IMR-90 (cell line): ENCODE measurements around the gene CBFA2T3. TPM values are rescaled to one million over a fixed set of nuclear protein-coding genes. Genes with fewer than 3 reads are reported as not detected.
"Not testable (repeated sequence)": the region's sequence is repeated elsewhere in the genome, so short reads cannot be mapped to it uniquely, and the experiment has no call there.

Source experiments
- ATAC-seq: fragments of 200-7000 bp; cut with Tn5 transposase; 2 replicates; pipeline ENCODE4 v1.9.1; 2020; ENCODE audit warnings: low read depth, mild to moderate bottlenecking, moderate library complexity
- BruUV-seq: library from RNA; stranded (reverse); fragments of 400-500 nt; replicated peaks from 2 replicates; lab custom pipeline; 2021; lab: Mats Ljungman, UMichigan
- CTCF ChIA-PET: fragments of 300-600 bp; formaldehyde crosslinking; extraction: SDS; loops from one replicate; lab custom pipeline; 2021; ENCODE audit warnings: antibody characterized with exemption; lab: Yijun Ruan, JAX
- POLR2A ChIA-PET: fragments of 300-600 bp; sonication (Branson Sonifier 250); formaldehyde crosslinking; loops from one replicate; lab custom pipeline; 2022; ENCODE audit warnings: antibody characterized with exemption; ENCODE audit not compliant: unreplicated experiment; lab: Charles Lee
- DNase-seq: peaks from one replicate; pipeline ENCODE4 v3.0.0; 2013
- H2AFZ ChIP-seq: replicated peaks from 2 replicates; pipeline ENCODE3; 2013; ENCODE audit warnings: low read length, mild to moderate bottlenecking; ENCODE audit not compliant: poor library complexity
- H2AK5ac ChIP-seq: 2 replicates; pipeline ENCODE4 v1.6.1; 2013; ENCODE audit warnings: low read depth, low read length, inconsistent platforms
- H2AK9ac ChIP-seq: replicated peaks from 2 replicates; pipeline ENCODE3; 2013; ENCODE audit warnings: mild to moderate bottlenecking, low read depth, low read length, moderate library complexity; ENCODE audit not compliant: poor library complexity
- H2BK120ac ChIP-seq: 2 replicates; pipeline ENCODE4 v1.6.1; 2013; ENCODE audit warnings: low read depth, low read length, inconsistent platforms
- H2BK15ac ChIP-seq: 3 replicates; pipeline ENCODE4 v1.6.1; 2013; ENCODE audit warnings: low read depth, low read length, inconsistent platforms
- H2BK20ac ChIP-seq: 2 replicates; pipeline ENCODE4 v1.6.1; 2013; ENCODE audit warnings: low read depth, mild to moderate bottlenecking, inconsistent platforms, low read length, moderate library complexity
- H2BK5ac ChIP-seq: 2 replicates; pipeline ENCODE4 v1.6.1; 2013; ENCODE audit warnings: mild to moderate bottlenecking, low read depth, low read length, inconsistent platforms; ENCODE audit not compliant: poor library complexity, severe bottlenecking
- H3K14ac ChIP-seq: replicated peaks from 2 replicates; pipeline ENCODE4 v1.6.1; 2013; ENCODE audit warnings: low read depth, low read length, inconsistent platforms
- H3K18ac ChIP-seq: 2 replicates; pipeline ENCODE4 v1.6.1; 2013; ENCODE audit warnings: low read depth, low read length, control low read depth
- H3K23ac ChIP-seq: 2 replicates; pipeline ENCODE4 v1.6.1; 2013; ENCODE audit warnings: low read depth, low read length, inconsistent platforms
- H3K27ac ChIP-seq: 2 replicates; pipeline ENCODE4 v1.5.1; 2013; ENCODE audit warnings: mild to moderate bottlenecking, control low read depth, low read length; ENCODE audit not compliant: insufficient read depth
- H3K27me3 ChIP-seq: 2 replicates; pipeline ENCODE4 v1.6.1; 2013; ENCODE audit warnings: low read length; ENCODE audit not compliant: control insufficient read depth, insufficient read depth
- H3K36me3 ChIP-seq: 2 replicates; pipeline ENCODE4 v1.6.1; 2013; ENCODE audit warnings: low read length, mixed read lengths; ENCODE audit not compliant: control insufficient read depth, insufficient read depth
- H3K4ac ChIP-seq: 2 replicates; pipeline ENCODE4 v1.6.1; 2013; ENCODE audit warnings: low read depth, low read length, inconsistent platforms
- H3K4me1 ChIP-seq: 2 replicates; pipeline ENCODE4 v1.6.1; 2013; ENCODE audit warnings: low read length, mixed read lengths; ENCODE audit not compliant: control insufficient read depth, insufficient read depth
- H3K4me2 ChIP-seq: 2 replicates; pipeline ENCODE4 v1.6.1; 2013; ENCODE audit warnings: low read depth, mild to moderate bottlenecking, control low read depth, low read length, moderate library complexity
- H3K4me3 ChIP-seq: 2 replicates; pipeline ENCODE4 v1.5.1; 2013; ENCODE audit warnings: low read depth, mild to moderate bottlenecking, control low read depth, low read length, moderate library complexity; ENCODE audit not compliant: insufficient read depth
- H3K56ac ChIP-seq: 2 replicates; pipeline ENCODE4 v1.6.1; 2013; ENCODE audit warnings: low read length, inconsistent platforms; ENCODE audit not compliant: insufficient read depth; ENCODE audit errors: extremely low read depth
- H3K79me1 ChIP-seq, 2 experiments: 2 replicates each; pipeline ENCODE4 v1.6.1; 2013; ENCODE audit warnings: low read length in 2 of 2, inconsistent platforms in 1 of 2, low read depth in 1 of 2
- H3K9ac ChIP-seq: 2 replicates; pipeline ENCODE4 v1.6.1; 2013; ENCODE audit warnings: low read depth, low read length, control low read depth
- H3K9me1 ChIP-seq: 2 replicates; pipeline ENCODE4 v1.6.1; 2013; ENCODE audit warnings: low read length, inconsistent platforms; ENCODE audit not compliant: insufficient read depth
- H3K9me3 ChIP-seq: 2 replicates; pipeline ENCODE4 v1.6.1; 2013; ENCODE audit warnings: low read length; ENCODE audit not compliant: control insufficient read depth, insufficient read depth
- H4K20me1 ChIP-seq: 2 replicates; pipeline ENCODE4 v1.6.1; 2013; ENCODE audit warnings: low read length, inconsistent platforms; ENCODE audit not compliant: insufficient read depth
- H4K5ac ChIP-seq: 2 replicates; pipeline ENCODE4 v1.6.1; 2013; ENCODE audit warnings: mild to moderate bottlenecking, low read depth, low read length, control low read depth
- H4K8ac ChIP-seq, 2 experiments: 2 replicates each; pipeline ENCODE4 v1.6.1; 2013; ENCODE audit warnings: low read depth in 2 of 2, low read length in 2 of 2, control low read depth in 1 of 2, inconsistent platforms in 1 of 2
- H4K91ac ChIP-seq: 2 replicates; pipeline ENCODE4 v1.6.1; 2013; ENCODE audit warnings: low read depth, low read length, inconsistent platforms; ENCODE audit not compliant: insufficient read depth
- WGBS, 2 experiments: methylation state at CpG; one replicate each; pipeline versions ENCODE4 v1.1.5 to v1.1.7; 2013; ENCODE audit warnings: missing lambda C conversion rate in 2 of 2; ENCODE audit not compliant: insufficient read length in 1 of 2; ENCODE audit errors: extremely low coverage in 2 of 2; 5-methylcytosine and 5-hydroxymethylcytosine counted together
- dilution Hi-C: fragments of 300-500 bp; cut with HindIII; formaldehyde crosslinking; loops from one replicate; pipeline ENCODE4 v1.14.3; 2018; ENCODE audit warnings: low sequenced_read_pairs; ENCODE audit not compliant: unreplicated experiment
- in situ Hi-C: fragments of 300-500 bp; cut with MboI; formaldehyde crosslinking; loops from 3 replicates; pipeline ENCODE4 v1.14.3; 2019; ENCODE audit warnings: low sequenced_read_pairs, inconsistent platforms, mixed read lengths
- intact Hi-C: fragments of 100-400 bp; cut with micrococcal nuclease; formaldehyde crosslinking; loops from 2 replicates; pipeline ENCODE4 v1.10.0; 2022
- polyA plus RNA-seq, 3 experiments: library from polyadenylated mRNA; depleted of rRNA; stranded (reverse); fragments of >200 nt; gene quantifications; 2 replicates each; pipeline ENCODE4 v1.2.3, GENCODE V29; 2012; ENCODE audit warnings: low replicate concordance in 1 of 3
- total RNA-seq: library from RNA; depleted of rRNA; stranded (reverse); fragments of >200 nt; gene quantifications from 2 replicates; pipeline ENCODE4 v1.2.3, GENCODE V29; 2012

CBFA2T3 gene
- total and polyA plus RNA-seq, 2 of the 4 experiments (the other 2 are of a cell fraction): not detected

- H3K23ac ChIP-seq, H3K9me1 ChIP-seq, DNase-seq, H3K14ac ChIP-seq, H3K36me3 ChIP-seq, H3K4ac ChIP-seq, H2AK5ac ChIP-seq, in situ Hi-C loops, H2AK9ac ChIP-seq, H2BK5ac ChIP-seq, H3K79me1 ChIP-seq, H3K18ac ChIP-seq, H3K9ac ChIP-seq, CTCF ChIA-PET, H3K9me3 ChIP-seq, H3K27ac ChIP-seq, H3K4me3 ChIP-seq, BruUV-seq, POLR2A ChIA-PET, H2AFZ ChIP-seq, H3K4me1 ChIP-seq, intact Hi-C loops, H3K56ac ChIP-seq, dilution Hi-C loops, H3K4me2 ChIP-seq, H2BK120ac ChIP-seq, H4K20me1 ChIP-seq, H4K91ac ChIP-seq, H3K27me3 ChIP-seq, H2BK20ac ChIP-seq, ATAC-seq, H4K8ac ChIP-seq, H2BK15ac ChIP-seq, H4K5ac ChIP-seq: not testable (repeated sequence)
- 91% methylated on average over 14 of the region's 48 CpGs; no CpG with 5 or more reads in 1 of the 2 experiments for WGBS, 2 experiments
These were observed 87.2 kb downstream of the CBFA2T3 start for GRCh38 chr16:88889702-88890352.
